Measurements from ENCODE around the gene LETMD1. TPM values are rescaled to one million over a fixed set of nuclear protein-coding genes. Genes with fewer than 3 reads are reported as not detected.

The LETMD1 gene
- total and polyA plus RNA-seq, 9 of the 15 experiments (the other 6 are each of a cell fraction or from before 2014, with no cell fraction given) = 58.7 to 163 (median 75.4) TPM

DNA sequence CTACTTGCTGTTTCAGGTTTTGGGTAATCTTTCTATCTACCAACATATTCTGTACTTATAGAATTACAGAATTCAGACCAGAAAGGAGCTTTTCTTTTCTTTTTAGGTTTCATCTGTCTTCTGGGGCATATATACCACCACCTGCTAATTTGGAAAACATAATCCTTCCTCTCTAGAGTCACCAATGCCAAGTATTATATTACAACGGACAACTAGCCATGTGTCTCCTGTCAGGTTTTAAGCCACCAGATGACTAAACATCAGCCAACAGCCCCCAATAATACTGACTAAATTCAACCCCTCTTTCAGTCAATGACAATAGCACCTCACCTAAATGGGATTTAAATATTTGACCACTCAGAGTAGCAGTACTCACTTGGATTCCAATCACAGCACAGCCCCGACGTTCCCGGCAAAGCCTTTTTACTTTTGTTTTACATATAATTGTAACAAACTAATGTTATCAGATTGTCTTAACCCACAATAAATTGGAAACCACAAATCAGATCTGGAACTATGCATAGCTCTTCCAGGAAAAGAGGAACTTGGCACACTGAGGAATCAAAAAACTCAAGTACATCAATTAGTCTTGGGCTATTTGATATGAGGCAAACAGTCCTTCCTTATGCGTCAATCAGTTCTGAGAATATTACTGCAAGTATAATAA lies 35.4 kb upstream of the LETMD1 start:
- Histone ChIP-seq H3K4me3 (no peak overlapping the region), H3K36me3 (ENCODE audit: control insufficient read depth, insufficient read depth, low read length) (peaks cover 16% of the 10 kb centered on the region), H3K4me2 (ENCODE audit: insufficient read depth, low read length) (no peak overlapping the region), H3K4me1 (replicated peaks in 1 of 2; ENCODE audit: control insufficient read depth in 2 of 2, insufficient read depth in 2 of 2, low read length in 2 of 2) (peaks cover 10 to 20% of the 10 kb centered on the region in 2 experiments; a peak in 4 of 5 replicates), H2AFZ (ENCODE audit: low read depth, low read length) (no peak overlapping the region), H3K9me1 (ENCODE audit: control insufficient read depth, insufficient read depth, low read length) (no peaks in the 10 kb centered on the region), H3K79me2 (ENCODE audit: control insufficient read depth, insufficient read depth, low read length) (peaks cover 79% of the 10 kb centered on the region), H4K20me1 (replicated peaks; ENCODE audit: control insufficient read depth, insufficient read depth, low read length) (no peaks in the 10 kb centered on the region), H3K9ac (ENCODE audit: insufficient read depth in 1 of 2, low read depth in 2 of 2, low read length in 2 of 2) (no peak overlapping the region), H3K27me3 (ENCODE audit: control insufficient read depth in 2 of 2, insufficient read depth in 2 of 2, low read length in 2 of 2) (no peaks in the 10 kb centered on the region), H3K9me3 (replicated peaks; ENCODE audit: control insufficient read depth, insufficient read depth, low read depth, low read length) (no peaks in the 10 kb centered on the region), H3K27ac (ENCODE audit: extremely low read depth, low read depth, low read length) (no peak overlapping the region)
- no peak for FAIRE-seq
- BruUV-seq (replicated peaks) = TSS peak; percentile 17
- CTCF ChIA-PET (ENCODE audit: low intra/inter-chr PET ratio) = no interaction called here
- POLR2A ChIA-PET = interaction anchor here (1.0 to 2.2 kb wide), 2 partner anchors 9 to 10 kb away, joined by 3 to 11 read pairs; no protein-coding TSS in a partner anchor
- no peak for TF ChIP-seq ZBTB1 (CRISPR knock-in tag; IDR thresholded peaks at IDR 0.05; ENCODE audit: borderline replicate concordance, low read depth)
- TF ChIP-seq ZKSCAN3 (CRISPR knock-in tag; IDR thresholded peaks at IDR 0.05) = no peak
- peak; percentile 61; the same call in 1 of the 2 replicates for TF ChIP-seq ESRRA (IDR thresholded peaks at IDR 0.05; ENCODE audit: borderline replicate concordance, low read depth)
- peak; percentile 12 to 28; a peak in 1 of 4 replicates for TF ChIP-seq KDM1A (IDR thresholded peaks at IDR 0.05)
- no peak for TF ChIP-seq CEBPZ (IDR thresholded peaks at IDR 0.05; ENCODE audit: borderline replicate concordance, low read depth, low read length)
- no peak for TF ChIP-seq EGR1 (conservative IDR thresholded peaks at IDR 0.05)
- peak in 1 of 2 experiments; percentile 69; a peak in 1 of 4 replicates for TF ChIP-seq RCOR1 (IDR thresholded peaks at IDR 0.05; ENCODE audit: borderline replicate concordance in 1 of 2, low read depth in 2 of 2, low read length in 2 of 2)
- 0 out of 2 replicates have a peak, but pooled peaks have one; percentile 19 for TF ChIP-seq SPI1 (IDR thresholded peaks at IDR 0.05; ENCODE audit: borderline replicate concordance, low read depth, low read length)
- TF ChIP-seq, protein P1, sequence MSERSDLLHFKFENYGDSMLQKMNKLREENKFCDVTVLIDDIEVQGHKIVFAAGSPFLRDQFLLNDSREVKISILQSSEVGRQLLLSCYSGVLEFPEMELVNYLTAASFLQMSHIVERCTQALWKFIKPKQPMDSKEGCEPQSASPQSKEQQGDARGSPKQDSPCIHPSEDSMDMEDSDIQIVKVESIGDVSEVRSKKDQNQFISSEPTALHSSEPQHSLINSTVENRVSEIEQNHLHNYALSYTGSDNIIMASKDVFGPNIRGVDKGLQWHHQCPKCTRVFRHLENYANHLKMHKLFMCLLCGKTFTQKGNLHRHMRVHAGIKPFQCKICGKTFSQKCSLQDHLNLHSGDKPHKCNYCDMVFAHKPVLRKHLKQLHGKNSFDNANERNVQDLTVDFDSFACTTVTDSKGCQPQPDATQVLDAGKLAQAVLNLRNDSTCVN (CRISPR knock-in tag; IDR thresholded peaks at IDR 0.05) = no peak
- TF ChIP-seq TEAD4 (IDR thresholded peaks at IDR 0.05; ENCODE audit: low read length) = peak; percentile 45; the same call in 1 of the 2 replicates
- no peak for TF ChIP-seq TEAD4 (CRISPR knock-in tag; IDR thresholded peaks at IDR 0.05; ENCODE audit: borderline replicate concordance)
- peak; percentile 51; the same call in 1 of the 2 replicates for TF ChIP-seq SOX6 (IDR thresholded peaks at IDR 0.05)
- TF ChIP-seq HMG20A (CRISPR knock-in tag; conservative IDR thresholded peaks at IDR 0.05) = 0 out of 2 replicates have a peak, but pooled peaks have one; percentile 22
- no peak for DNase-seq (ENCODE audit: extremely low read depth in 1 of 4, low spot score in 3 of 4)
- in situ Hi-C loops (cut with MboI) = no loop called here
- 38% methylated on average over 5 of the region's 5 CpGs for WGBS (ENCODE audit: insufficient coverage, low coverage, missing lambda C conversion rate)
- intact Hi-C loops (cut with micrococcal nuclease) = no loop called here
- ATAC-seq = no peak

All from K562 (cell line).